Osteocyte (in vitro differentiated cells): ENCODE results near the gene TBC1D5. TPM values are rescaled to one million over a fixed set of nuclear protein-coding genes. Genes with fewer than 3 reads are reported as not detected.

Experiments used
- DNase-seq: peaks from one replicate; pipeline ENCODE4 v3.0.0; 2021; ENCODE audit warnings: mixed read lengths; ENCODE audit not compliant: unreplicated experiment; ENCODE audit errors: extremely low spot score
- H3K27ac Mint-ChIP-seq: one replicate; pipeline ENCODE4 v1.8.0; 2021; ENCODE audit warnings: mild to moderate bottlenecking, mixed read lengths; ENCODE audit not compliant: unreplicated experiment
- H3K27me3 Mint-ChIP-seq: one replicate; pipeline ENCODE4 v1.8.0; 2021; ENCODE audit warnings: mixed read lengths; ENCODE audit not compliant: unreplicated experiment
- H3K36me3 Mint-ChIP-seq: one replicate; pipeline ENCODE4 v1.8.0; 2021; ENCODE audit warnings: mixed read lengths; ENCODE audit not compliant: unreplicated experiment
- H3K4me1 Mint-ChIP-seq: one replicate; pipeline ENCODE4 v1.8.0; 2021; ENCODE audit warnings: mixed read lengths; ENCODE audit not compliant: unreplicated experiment
- H3K4me3 Mint-ChIP-seq: one replicate; pipeline ENCODE4 v1.8.0; 2021; ENCODE audit warnings: mild to moderate bottlenecking, moderate library complexity, mixed read lengths; ENCODE audit not compliant: unreplicated experiment
- H3K9me3 Mint-ChIP-seq: one replicate; pipeline ENCODE4 v1.8.0; 2021; ENCODE audit warnings: mixed read lengths; ENCODE audit not compliant: unreplicated experiment
- total RNA-seq: library from RNA; stranded (reverse); gene quantifications from 2 replicates; pipeline ENCODE4 v1.2.1, GENCODE V29; 2021
- TF ChIP-seq, protein P1 (sequence below): fragments of 200-600 bp; sonication (generic); IDR thresholded peaks from 2 replicates; pipeline ENCODE4 v1.5.0; 2021; ENCODE audit warnings: antibody characterized with exemption, mild to moderate bottlenecking, moderate library complexity

TBC1D5 gene
- total RNA-seq, 1 donor from 2014 or later, result 69.2 TPM

GRCh38 chr3:17349093-17349492 lies 393.3 kb downstream of the TBC1D5 start:
- H3K27ac Mint-ChIP-seq, result no peak overlapping the region
- no peaks in the 10 kb centered on the region for H3K36me3 Mint-ChIP-seq
- TF ChIP-seq, protein P1, sequence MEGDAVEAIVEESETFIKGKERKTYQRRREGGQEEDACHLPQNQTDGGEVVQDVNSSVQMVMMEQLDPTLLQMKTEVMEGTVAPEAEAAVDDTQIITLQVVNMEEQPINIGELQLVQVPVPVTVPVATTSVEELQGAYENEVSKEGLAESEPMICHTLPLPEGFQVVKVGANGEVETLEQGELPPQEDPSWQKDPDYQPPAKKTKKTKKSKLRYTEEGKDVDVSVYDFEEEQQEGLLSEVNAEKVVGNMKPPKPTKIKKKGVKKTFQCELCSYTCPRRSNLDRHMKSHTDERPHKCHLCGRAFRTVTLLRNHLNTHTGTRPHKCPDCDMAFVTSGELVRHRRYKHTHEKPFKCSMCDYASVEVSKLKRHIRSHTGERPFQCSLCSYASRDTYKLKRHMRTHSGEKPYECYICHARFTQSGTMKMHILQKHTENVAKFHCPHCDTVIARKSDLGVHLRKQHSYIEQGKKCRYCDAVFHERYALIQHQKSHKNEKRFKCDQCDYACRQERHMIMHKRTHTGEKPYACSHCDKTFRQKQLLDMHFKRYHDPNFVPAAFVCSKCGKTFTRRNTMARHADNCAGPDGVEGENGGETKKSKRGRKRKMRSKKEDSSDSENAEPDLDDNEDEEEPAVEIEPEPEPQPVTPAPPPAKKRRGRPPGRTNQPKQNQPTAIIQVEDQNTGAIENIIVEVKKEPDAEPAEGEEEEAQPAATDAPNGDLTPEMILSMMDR, result no peak
- H3K4me3 Mint-ChIP-seq, result no peak overlapping the region
- H3K9me3 Mint-ChIP-seq, result no peaks in the 10 kb centered on the region
- no peaks in the 10 kb centered on the region for H3K27me3 Mint-ChIP-seq
- no peak for DNase-seq
- no peaks in the 10 kb centered on the region for H3K4me1 Mint-ChIP-seq

GRCh38 chr3:17342119-17342518 lies 400.3 kb downstream of the TBC1D5 start:
- Mint-ChIP-seq H3K4me1 (no peaks in the 10 kb centered on the region), H3K27ac (no peak overlapping the region), H3K27me3 (no peaks in the 10 kb centered on the region), H3K36me3 (no peaks in the 10 kb centered on the region), H3K9me3 (no peaks in the 10 kb centered on the region), H3K4me3 (no peak overlapping the region)
- TF ChIP-seq, protein P1, result no peak
- no peak for DNase-seq

DNA sequence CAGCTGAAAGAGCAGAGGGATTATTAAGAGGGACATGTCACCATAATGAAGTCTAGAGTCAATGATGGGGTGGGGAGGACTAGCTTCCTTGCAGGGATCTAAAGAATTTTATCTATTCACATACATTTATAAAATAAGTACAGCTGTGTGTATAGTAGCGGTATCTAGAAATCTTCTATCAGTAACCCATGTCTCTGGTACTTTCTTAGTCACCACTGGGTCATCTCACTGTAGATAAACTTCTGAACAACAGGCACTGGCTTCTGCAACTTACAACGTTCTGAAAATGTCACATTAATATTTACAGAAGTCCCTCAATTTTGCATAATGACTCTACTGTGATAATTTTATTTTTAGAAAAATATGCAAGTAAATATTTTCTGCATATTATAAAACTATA lies 401.7 kb downstream of the TBC1D5 start:
- no peak overlapping the region for H3K4me3 Mint-ChIP-seq
- no peaks in the 10 kb centered on the region for H3K9me3 Mint-ChIP-seq
- peaks cover 3% of the 10 kb centered on the region for H3K4me1 Mint-ChIP-seq
- DNase-seq, result no peak
- H3K27me3 Mint-ChIP-seq, result no peaks in the 10 kb centered on the region
- H3K27ac Mint-ChIP-seq, result no peak overlapping the region
- TF ChIP-seq, protein P1, result no peak
- H3K36me3 Mint-ChIP-seq, result peaks cover 3% of the 10 kb centered on the region

GRCh38 chr3:17340261-17340660 lies 402.2 kb downstream of the TBC1D5 start:
- H3K4me1 Mint-ChIP-seq, result peaks cover 3% of the 10 kb centered on the region
- DNase-seq, result no peak
- H3K27me3 Mint-ChIP-seq, result no peaks in the 10 kb centered on the region
- no peak overlapping the region for H3K27ac Mint-ChIP-seq
- TF ChIP-seq, protein P1, result no peak
- H3K4me3 Mint-ChIP-seq, result no peak overlapping the region
- no peaks in the 10 kb centered on the region for H3K9me3 Mint-ChIP-seq
- peaks cover 3% of the 10 kb centered on the region for H3K36me3 Mint-ChIP-seq

DNA sequence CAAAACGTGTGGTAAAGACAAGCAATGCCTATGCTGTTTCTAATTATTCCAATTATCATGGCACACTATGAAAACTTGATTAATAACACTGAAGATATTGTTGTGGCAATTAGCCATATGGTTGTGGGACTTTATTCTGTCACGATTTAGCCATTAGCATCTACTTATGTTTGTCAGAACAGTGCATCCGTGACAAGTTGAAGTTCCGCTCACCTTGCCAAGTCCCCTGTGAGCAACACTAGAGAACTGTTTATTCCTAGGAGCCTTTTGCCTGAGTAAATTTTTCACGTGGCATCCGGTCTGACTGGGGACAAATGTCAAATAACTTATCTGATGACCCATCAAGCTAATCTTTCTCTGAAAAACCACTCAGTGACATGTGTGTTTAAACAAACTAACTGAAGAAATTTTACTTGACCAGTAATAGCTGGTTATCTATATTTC lies 403.3 kb downstream of the TBC1D5 start:
- no peaks in the 10 kb centered on the region for H3K9me3 Mint-ChIP-seq
- no peaks in the 10 kb centered on the region for H3K27me3 Mint-ChIP-seq
- H3K4me1 Mint-ChIP-seq, result peaks cover 3% of the 10 kb centered on the region
- TF ChIP-seq, protein P1, result no peak
- peaks cover 3% of the 10 kb centered on the region for H3K36me3 Mint-ChIP-seq
- H3K27ac Mint-ChIP-seq, result no peak overlapping the region
- DNase-seq, result no peak
- H3K4me3 Mint-ChIP-seq, result no peak overlapping the region
